Colonic mucosa (tissue), 4 donors: ENCODE data around the gene PIK3R1. TPM values are rescaled to one million over a fixed set of nuclear protein-coding genes. Genes with fewer than 3 reads are reported as not detected.

Experiments
- DNase-seq: peaks from one replicate; pipeline ENCODE4 v3.0.0-alpha.2; 2020
- H3K27ac ChIP-seq: fragments of 200-600 bp; one replicate; pipeline ENCODE4 v1.8.0; 2021
- H3K27me3 ChIP-seq: fragments of 200-600 bp; one replicate; pipeline ENCODE4 v1.8.0; 2021
- H3K36me3 ChIP-seq: fragments of 200-600 bp; one replicate; pipeline ENCODE4 v1.8.0; 2021
- H3K4me1 ChIP-seq: fragments of 200-600 bp; one replicate; pipeline ENCODE4 v1.8.0; 2021; ENCODE audit warnings: mild to moderate bottlenecking
- H3K4me3 ChIP-seq: fragments of 200-600 bp; one replicate; pipeline ENCODE4 v1.8.0; 2021
- H3K9ac ChIP-seq, 2 donors: one replicate each; pipeline ENCODE4 v1.7.0; 2013; ENCODE audit warnings: control low read depth in 2 of 2, low read depth in 2 of 2, low read length in 2 of 2
- H3K9me3 ChIP-seq: fragments of 200-600 bp; one replicate; pipeline ENCODE4 v1.8.0; 2021
- CTCF ChIP-seq: fragments of 200-600 bp; IDR thresholded peaks from one replicate; pipeline ENCODE4 v1.8.0; 2022; ENCODE audit warnings: antibody characterized with exemption, mild to moderate bottlenecking
- intact Hi-C: fragments of 100-400 bp; cut with DNase I; formaldehyde crosslinking; loops from one replicate; pipeline ENCODE4 v1.14.1; 2022
- total RNA-seq, 2 donors: library from RNA; stranded (reverse); fragmentation: NEBNext Ultra II Directional in 1 of 2; extraction: Animal tissue kit (Norgen Biotek cat#: 25700) in 1 of 2; gene quantifications; one replicate each; pipeline ENCODE4 v1.2.1, GENCODE V29; 2021
- donor health status: healthy.
- donor health status: DM: no; HTN: no; CAD: no.
- donor health status: DM: no; HTN: no; CAD: no.

The PIK3R1 gene
- total RNA-seq, 2 donors from 2014 or later: 42.9 to 58.1 TPM

GRCh38 chr5:68261169-68261568, 45.6 kb downstream of the PIK3R1 start:
- H3K27ac ChIP-seq: no peak overlapping the region
- no peak overlapping the region for H3K9ac ChIP-seq
- no peak overlapping the region for H3K4me3 ChIP-seq
- no peaks in the 10 kb centered on the region for H3K27me3 ChIP-seq
- intact Hi-C loops: no loop called here
- H3K9me3 ChIP-seq: no peaks in the 10 kb centered on the region
- no peak for TF ChIP-seq CTCF
- no peak for DNase-seq
- peaks cover 18% of the 10 kb centered on the region for H3K4me1 ChIP-seq
- H3K36me3 ChIP-seq: no peaks in the 10 kb centered on the region

GRCh38 chr5:68261569-68262065, 46.1 kb downstream of the PIK3R1 start:
- no peak for TF ChIP-seq CTCF
- Histone ChIP-seq H3K27me3 (no peaks in the 10 kb centered on the region), H3K9ac (no peak overlapping the region), H3K4me1 (peaks cover 22% of the 10 kb centered on the region), H3K9me3 (no peaks in the 10 kb centered on the region), H3K36me3 (no peaks in the 10 kb centered on the region), H3K27ac (no peak overlapping the region), H3K4me3 (no peak overlapping the region)
- DNase-seq: no peak
- intact Hi-C loops: no loop called here

- no peak overlapping the region for H3K4me3 ChIP-seq
- H3K27me3 ChIP-seq: no peaks in the 10 kb centered on the region
- intact Hi-C loops: no loop called here
- H3K4me1 ChIP-seq: peaks cover 26% of the 10 kb centered on the region
- peak; percentile 30 for DNase-seq
- H3K9me3 ChIP-seq: no peaks in the 10 kb centered on the region
- H3K27ac ChIP-seq: no peak overlapping the region
- no peak for TF ChIP-seq CTCF
- no peak overlapping the region for H3K9ac ChIP-seq
- no peaks in the 10 kb centered on the region for H3K36me3 ChIP-seq
Observed at GRCh38 chr5:68264024-68264956, 48.7 kb downstream of the PIK3R1 start.

GRCh38 chr5:68265347-68265746, 49.8 kb downstream of the PIK3R1 start:
- intact Hi-C loops: no loop called here
- Histone ChIP-seq H3K4me1 (peaks cover 26% of the 10 kb centered on the region), H3K36me3 (no peaks in the 10 kb centered on the region), H3K27ac (peak overlapping the region; percentile 20), H3K27me3 (no peaks in the 10 kb centered on the region), H3K4me3 (no peak overlapping the region), H3K9ac (peak overlapping the region in 1 of 2 donors; percentile 23), H3K9me3 (no peaks in the 10 kb centered on the region)
- no peak for TF ChIP-seq CTCF
- no peak for DNase-seq

- TF ChIP-seq CTCF: no peak
- intact Hi-C loops: no loop called here
- H3K9ac ChIP-seq: no peak overlapping the region
Observed at GRCh38 chr5:68265822-68266395, 50.4 kb downstream of the PIK3R1 start.

More at GRCh38 chr5:68265822-68266395, 50.4 kb downstream of the PIK3R1 start:
- H3K27ac ChIP-seq: peak overlapping the region; percentile 20
- peaks cover 26% of the 10 kb centered on the region for H3K4me1 ChIP-seq
- H3K9me3 ChIP-seq: no peaks in the 10 kb centered on the region
- H3K4me3 ChIP-seq: no peak overlapping the region
- no peaks in the 10 kb centered on the region for H3K36me3 ChIP-seq
- no peaks in the 10 kb centered on the region for H3K27me3 ChIP-seq
- no peak for DNase-seq
